GM13976 (cell line): ENCODE results near the gene ADAM33.

ENCODE experiments used
- DNase-seq: peaks from one replicate; pipeline ENCODE4 v3.0.0; 2012; ENCODE audit warnings: low spot score
- CTCF ChIP-seq: IDR thresholded peaks from 2 replicates; pipeline ENCODE4 v1.5.1; 2012; ENCODE audit warnings: borderline replicate concordance, mild to moderate bottlenecking; ENCODE audit not compliant: insufficient read depth; ENCODE audit errors: extremely low read depth, missing control alignments, control extremely low read depth
- in situ Hi-C: fragments of 300-500 bp; cut with MboI; formaldehyde crosslinking; loops from one replicate; pipeline ENCODE4 v1.12.0; 2022; ENCODE audit warnings: low sequenced_read_pairs, mixed read lengths, inconsistent platforms; ENCODE audit not compliant: unreplicated experiment

ADAM33 gene

GRCh38 chr20:3727401-3728021 is 45.7 kb upstream of the ADAM33 start:
- no peak for TF ChIP-seq CTCF
- no peak for DNase-seq
- in situ Hi-C loops, result no loop called here

- in situ Hi-C loops, result no loop called here
- no peak for DNase-seq
- TF ChIP-seq CTCF, result no peak
Measured at GRCh38 chr20:3724356-3724755, 42.5 kb upstream of the ADAM33 start.

- no peak for DNase-seq
- no peak for TF ChIP-seq CTCF
- in situ Hi-C loops, result no loop called here
Measured at GRCh38 chr20:3723284-3723683, 41.5 kb upstream of the ADAM33 start.

- DNase-seq, result no peak
- TF ChIP-seq CTCF, result no peak
- in situ Hi-C loops, result no loop called here
Measured at GRCh38 chr20:3721912-3722311, 40.1 kb upstream of the ADAM33 start.

GRCh38 chr20:3720626-3721025 is 38.8 kb upstream of the ADAM33 start:
- TF ChIP-seq CTCF, result no peak
- no peak for DNase-seq
- in situ Hi-C loops, result no loop called here

GRCh38 chr20:3720068-3720467 is 38.3 kb upstream of the ADAM33 start:
- DNase-seq, result no peak
- no peak for TF ChIP-seq CTCF
- in situ Hi-C loops, result no loop called here
